ENCODE results near the gene BCAT1.

BCAT1 gene

DNA sequence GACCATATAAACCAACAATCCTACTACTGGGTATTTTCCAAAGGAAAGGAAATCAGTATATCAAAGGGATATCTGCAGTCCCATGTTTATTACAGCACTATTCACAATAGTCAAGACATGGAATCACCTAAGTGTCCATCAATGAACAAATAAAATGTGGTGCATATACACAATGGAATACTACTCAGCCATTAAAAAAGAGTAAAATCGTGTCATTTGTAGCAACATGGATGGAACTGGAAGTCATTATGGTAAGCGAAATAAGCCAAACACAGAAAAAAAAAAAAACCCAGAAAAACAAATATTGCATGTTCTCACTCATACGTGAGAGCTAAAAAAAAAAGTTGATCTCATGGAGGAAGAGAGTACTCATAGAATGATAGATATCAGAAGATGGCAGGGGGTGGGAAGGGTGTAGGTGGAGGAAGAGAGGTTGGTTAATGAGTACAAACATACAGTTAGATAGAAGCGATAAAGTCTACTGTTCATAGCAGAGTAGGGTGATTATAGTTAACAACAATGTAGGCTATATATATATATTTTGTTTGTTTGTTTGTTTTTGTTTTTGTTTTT lies 49.3 kb downstream of the BCAT1 start:
- no peaks in the 10 kb centered on the region for H3K36me3 ChIP-seq (ENCODE audit: low read depth)
- no peaks in the 10 kb centered on the region for H3K27me3 ChIP-seq (ENCODE audit: insufficient read depth, poor library complexity, severe bottlenecking)
- no peak for DNase-seq (ENCODE audit: low spot score)
- no peak overlapping the region for H3K4me3 ChIP-seq (ENCODE audit: severe bottlenecking)
- TF ChIP-seq, protein P1, sequence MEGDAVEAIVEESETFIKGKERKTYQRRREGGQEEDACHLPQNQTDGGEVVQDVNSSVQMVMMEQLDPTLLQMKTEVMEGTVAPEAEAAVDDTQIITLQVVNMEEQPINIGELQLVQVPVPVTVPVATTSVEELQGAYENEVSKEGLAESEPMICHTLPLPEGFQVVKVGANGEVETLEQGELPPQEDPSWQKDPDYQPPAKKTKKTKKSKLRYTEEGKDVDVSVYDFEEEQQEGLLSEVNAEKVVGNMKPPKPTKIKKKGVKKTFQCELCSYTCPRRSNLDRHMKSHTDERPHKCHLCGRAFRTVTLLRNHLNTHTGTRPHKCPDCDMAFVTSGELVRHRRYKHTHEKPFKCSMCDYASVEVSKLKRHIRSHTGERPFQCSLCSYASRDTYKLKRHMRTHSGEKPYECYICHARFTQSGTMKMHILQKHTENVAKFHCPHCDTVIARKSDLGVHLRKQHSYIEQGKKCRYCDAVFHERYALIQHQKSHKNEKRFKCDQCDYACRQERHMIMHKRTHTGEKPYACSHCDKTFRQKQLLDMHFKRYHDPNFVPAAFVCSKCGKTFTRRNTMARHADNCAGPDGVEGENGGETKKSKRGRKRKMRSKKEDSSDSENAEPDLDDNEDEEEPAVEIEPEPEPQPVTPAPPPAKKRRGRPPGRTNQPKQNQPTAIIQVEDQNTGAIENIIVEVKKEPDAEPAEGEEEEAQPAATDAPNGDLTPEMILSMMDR (IDR thresholded peaks at IDR 0.05; ENCODE audit: poor library complexity, severe bottlenecking): no peak
- ATAC-seq (ENCODE audit: low read depth): no peak
- H3K9me3 ChIP-seq (ENCODE audit: severe bottlenecking): no peaks in the 10 kb centered on the region
- no peaks in the 10 kb centered on the region for H3K4me1 ChIP-seq (ENCODE audit: insufficient read depth, poor library complexity, severe bottlenecking)
- no peak overlapping the region for H3K27ac ChIP-seq (ENCODE audit: poor library complexity, severe bottlenecking)

DNA sequence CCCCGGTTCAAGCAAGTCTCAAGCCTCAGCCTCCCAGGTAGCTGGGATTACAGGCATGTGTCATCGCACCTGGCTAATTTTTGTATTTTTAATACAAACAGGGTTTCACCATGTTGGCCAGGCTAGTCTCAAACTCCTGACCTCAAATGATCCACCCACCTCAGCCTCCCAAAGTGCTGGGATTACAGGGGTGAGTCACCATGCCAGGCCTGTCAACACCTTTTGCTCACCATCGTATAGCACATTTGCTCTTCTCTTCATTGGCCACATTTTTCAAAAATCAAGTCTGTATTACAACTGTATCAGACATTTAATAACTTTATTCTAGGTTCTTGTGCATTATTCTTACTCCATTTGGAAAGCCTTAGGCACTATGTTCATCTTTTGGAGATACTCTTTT lies 50.3 kb downstream of the BCAT1 start:
- H3K27ac ChIP-seq (ENCODE audit: poor library complexity, severe bottlenecking): no peak overlapping the region
- no peak overlapping the region for H3K4me3 ChIP-seq (ENCODE audit: severe bottlenecking)
- H3K36me3 ChIP-seq (ENCODE audit: low read depth): no peaks in the 10 kb centered on the region
- ATAC-seq (ENCODE audit: low read depth) (no peak), DNase-seq (ENCODE audit: low spot score) (no peak)
- H3K4me1 ChIP-seq (ENCODE audit: insufficient read depth, poor library complexity, severe bottlenecking): no peaks in the 10 kb centered on the region
- TF ChIP-seq, protein P1 (IDR thresholded peaks at IDR 0.05; ENCODE audit: poor library complexity, severe bottlenecking): no peak
- no peaks in the 10 kb centered on the region for H3K27me3 ChIP-seq (ENCODE audit: insufficient read depth, poor library complexity, severe bottlenecking)
- no peaks in the 10 kb centered on the region for H3K9me3 ChIP-seq (ENCODE audit: severe bottlenecking)

DNA sequence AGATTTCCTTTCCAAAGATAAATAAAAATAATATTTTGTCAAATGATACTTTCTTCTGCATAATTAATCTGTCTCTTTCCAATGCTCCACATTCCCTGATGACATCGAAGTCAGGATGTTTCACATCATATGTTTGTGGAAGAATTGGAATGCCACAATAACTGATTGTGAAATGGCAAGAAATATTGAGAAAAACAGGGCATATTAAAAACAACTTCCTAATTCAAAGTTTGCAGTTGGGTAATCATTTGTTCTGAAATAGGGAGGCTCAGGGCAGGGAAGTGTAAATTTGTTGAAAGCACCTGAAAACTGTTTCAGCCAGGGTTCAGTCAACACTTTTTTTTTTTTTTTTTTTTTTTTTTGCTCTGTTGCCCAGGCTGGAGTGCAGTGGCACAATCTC lies 50.7 kb downstream of the BCAT1 start:
- Histone ChIP-seq H3K27me3 (ENCODE audit: insufficient read depth, poor library complexity, severe bottlenecking) (no peaks in the 10 kb centered on the region), H3K9me3 (ENCODE audit: severe bottlenecking) (no peaks in the 10 kb centered on the region), H3K4me1 (ENCODE audit: insufficient read depth, poor library complexity, severe bottlenecking) (no peaks in the 10 kb centered on the region), H3K4me3 (ENCODE audit: severe bottlenecking) (no peak overlapping the region), H3K36me3 (ENCODE audit: low read depth) (no peaks in the 10 kb centered on the region), H3K27ac (ENCODE audit: poor library complexity, severe bottlenecking) (no peak overlapping the region)
- no peak for ATAC-seq (ENCODE audit: low read depth)
- no peak for DNase-seq (ENCODE audit: low spot score)
- TF ChIP-seq, protein P1 (IDR thresholded peaks at IDR 0.05; ENCODE audit: poor library complexity, severe bottlenecking): no peak

DNA sequence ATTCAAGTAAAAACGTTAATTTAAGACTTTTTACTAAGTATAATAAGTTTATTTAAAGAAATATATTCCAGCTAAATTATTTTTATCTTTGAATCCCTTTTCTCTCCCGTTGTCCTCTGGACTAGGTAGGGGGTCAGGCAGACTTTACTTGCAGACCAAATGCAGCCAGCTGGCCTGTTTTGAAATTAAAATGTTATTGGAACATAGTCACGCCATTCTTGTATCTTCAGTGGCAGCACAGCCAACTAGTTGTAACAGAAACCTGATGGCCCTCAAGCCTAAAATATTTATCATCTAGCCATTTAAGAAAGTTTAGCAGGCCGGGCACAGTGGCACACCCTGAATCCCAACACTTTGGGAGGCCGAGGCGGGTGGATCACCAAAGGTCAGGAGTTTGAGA lies 52.7 kb downstream of the BCAT1 start:
- DNase-seq (ENCODE audit: low spot score) (no peak), ATAC-seq (ENCODE audit: low read depth) (no peak)
- Histone ChIP-seq H3K9me3 (ENCODE audit: severe bottlenecking) (no peaks in the 10 kb centered on the region), H3K4me3 (ENCODE audit: severe bottlenecking) (no peak overlapping the region), H3K27me3 (ENCODE audit: insufficient read depth, poor library complexity, severe bottlenecking) (no peaks in the 10 kb centered on the region), H3K4me1 (ENCODE audit: insufficient read depth, poor library complexity, severe bottlenecking) (no peaks in the 10 kb centered on the region), H3K36me3 (ENCODE audit: low read depth) (no peaks in the 10 kb centered on the region), H3K27ac (ENCODE audit: poor library complexity, severe bottlenecking) (no peak overlapping the region)
- TF ChIP-seq, protein P1 (IDR thresholded peaks at IDR 0.05; ENCODE audit: poor library complexity, severe bottlenecking): no peak

DNA sequence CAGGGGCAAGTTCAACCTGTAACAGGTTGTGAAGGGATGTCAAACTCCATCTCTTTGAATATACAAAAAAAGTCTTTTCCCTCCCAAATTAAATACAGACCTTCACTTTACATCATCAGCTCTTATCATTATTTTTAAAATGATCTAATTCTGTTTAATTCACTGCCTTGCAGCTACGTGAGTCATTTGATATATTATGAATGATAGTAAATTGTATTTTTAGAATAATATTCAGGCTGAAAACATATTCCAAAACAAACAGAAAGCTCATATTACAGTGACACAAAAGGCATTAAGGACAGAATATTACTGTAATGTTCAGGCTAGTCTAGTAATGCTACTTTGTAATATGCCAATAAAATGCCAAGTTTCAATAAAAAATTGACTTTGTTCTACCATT lies 53.3 kb downstream of the BCAT1 start:
- H3K27me3 ChIP-seq (ENCODE audit: insufficient read depth, poor library complexity, severe bottlenecking): no peaks in the 10 kb centered on the region
- ATAC-seq (ENCODE audit: low read depth) (no peak), DNase-seq (ENCODE audit: low spot score) (no peak)
- H3K36me3 ChIP-seq (ENCODE audit: low read depth): no peaks in the 10 kb centered on the region
- H3K27ac ChIP-seq (ENCODE audit: poor library complexity, severe bottlenecking): no peak overlapping the region
- TF ChIP-seq, protein P1 (IDR thresholded peaks at IDR 0.05; ENCODE audit: poor library complexity, severe bottlenecking): no peak
- H3K9me3 ChIP-seq (ENCODE audit: severe bottlenecking): no peaks in the 10 kb centered on the region
- H3K4me1 ChIP-seq (ENCODE audit: insufficient read depth, poor library complexity, severe bottlenecking): no peaks in the 10 kb centered on the region
- no peak overlapping the region for H3K4me3 ChIP-seq (ENCODE audit: severe bottlenecking)

Measured in RWPE2 (cell line).